GM21619 (cell line): Measurements from ENCODE around the gene POFUT2.

ENCODE experiments used
- ATAC-seq: cut with Tn5 transposase; IDR thresholded peaks from one replicate; pipeline ENCODE4 v1.9.1; 2021; ENCODE audit not compliant: unreplicated experiment

Gene POFUT2

GRCh38 chr21:45252448-45252925 lies 35.2 kb downstream of the POFUT2 start:
- no peak for ATAC-seq

DNA sequence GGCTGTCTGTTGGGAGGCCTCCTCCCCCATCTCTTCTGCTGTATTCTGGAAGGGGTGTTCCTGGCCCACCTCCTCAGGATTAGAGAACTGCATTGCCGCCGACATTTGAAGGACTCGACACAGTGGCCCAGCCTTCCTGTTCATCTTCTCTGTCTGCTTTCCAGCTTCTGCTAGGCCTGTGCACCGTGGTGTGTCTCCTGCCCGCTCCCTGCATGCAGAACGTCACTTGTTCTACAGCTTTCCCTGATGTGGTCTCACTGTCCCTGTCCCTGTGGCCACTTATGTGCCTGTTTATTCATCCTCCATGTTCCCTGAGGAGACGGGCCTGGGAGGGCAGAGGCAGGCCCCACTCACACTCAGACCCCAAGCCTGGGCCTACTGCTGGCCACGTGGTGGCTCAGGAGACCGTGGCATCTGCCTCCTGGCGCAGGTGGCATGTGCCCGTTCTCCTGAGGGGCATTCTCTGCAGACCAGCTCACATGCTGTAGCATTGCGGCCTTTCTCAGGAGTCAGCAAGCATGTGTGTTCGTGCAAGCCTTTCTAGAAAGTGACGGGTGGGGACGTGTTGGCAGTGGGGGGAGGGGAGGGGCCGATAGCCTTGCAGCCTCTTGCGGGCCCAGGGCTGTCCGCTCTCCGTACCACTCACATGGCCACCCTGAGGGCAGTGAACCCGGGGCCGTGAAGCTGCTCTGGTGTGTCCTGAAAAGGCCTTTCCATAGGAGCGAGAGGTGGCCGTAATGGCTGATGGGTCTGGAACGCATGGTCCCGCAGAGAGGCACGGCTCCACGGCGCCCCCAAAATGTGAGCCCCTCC lies 35.9 kb downstream of the POFUT2 start:
- no peak for ATAC-seq

- no peak for ATAC-seq
These were observed 36.6 kb downstream of the POFUT2 start for GRCh38 chr21:45250914-45251634.

DNA sequence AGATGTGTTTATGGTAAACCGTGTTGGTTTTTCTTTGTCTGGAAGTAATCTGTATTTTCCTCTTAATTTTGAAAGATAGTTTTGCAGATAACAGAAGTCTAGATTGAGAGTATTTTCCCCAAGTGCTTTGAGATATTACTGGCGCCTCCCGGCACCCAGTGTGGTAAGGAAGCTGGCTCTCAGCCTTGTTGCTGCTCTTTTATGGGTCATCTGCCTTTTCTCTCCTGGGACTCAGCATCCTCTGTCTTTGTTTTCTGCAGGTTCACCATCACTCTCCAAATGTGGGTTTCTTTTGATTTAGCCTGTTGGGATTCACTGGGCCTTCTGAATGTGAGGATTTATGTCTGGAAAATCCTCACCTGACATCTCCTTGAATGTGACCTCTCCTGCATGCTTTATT lies 37.4 kb downstream of the POFUT2 start:
- ATAC-seq = no peak

DNA sequence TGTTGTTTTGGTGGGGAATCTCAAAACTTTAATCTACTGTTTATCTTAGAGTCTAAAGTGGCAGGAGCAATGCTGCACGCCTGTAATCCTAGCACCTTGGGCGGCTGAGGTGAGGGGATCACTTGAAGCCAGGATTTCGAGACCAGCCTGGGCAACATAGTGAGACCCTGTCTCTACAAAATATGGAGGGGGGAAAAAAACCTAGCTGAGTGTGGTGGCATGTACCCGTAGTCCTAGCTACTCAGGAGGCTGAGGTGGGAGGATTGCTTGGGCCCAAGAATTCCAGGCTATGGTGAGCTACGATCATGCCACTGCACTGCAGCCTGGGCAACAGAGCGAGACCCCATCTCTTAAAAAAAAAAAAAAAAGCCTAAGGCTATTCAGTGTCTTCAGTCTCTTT lies 38.1 kb downstream of the POFUT2 start:
- no peak for ATAC-seq

DNA sequence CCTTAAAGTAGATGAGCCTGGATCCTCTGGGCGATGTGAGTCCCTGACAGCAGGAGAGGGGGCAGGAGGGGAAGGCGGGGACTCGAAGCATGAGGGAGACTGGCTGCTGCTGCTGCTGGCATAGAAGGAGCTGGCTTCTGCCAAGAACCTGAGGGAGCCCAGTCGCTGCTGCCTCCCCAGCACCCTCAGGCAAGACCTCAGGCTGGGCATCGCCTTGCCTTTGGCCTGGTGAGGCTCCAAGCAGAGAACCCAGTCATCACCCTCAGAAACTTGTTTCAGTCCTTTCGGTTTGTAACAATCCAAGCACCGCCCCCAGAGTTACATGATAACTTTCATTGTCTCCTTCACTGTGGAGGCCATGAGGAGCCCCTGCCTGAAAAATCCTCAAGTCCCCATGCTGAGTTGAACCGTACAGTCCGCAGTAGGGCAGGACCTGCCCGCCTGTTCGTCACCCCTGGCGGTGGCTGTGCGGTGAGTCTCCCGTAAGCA lies 38.8 kb downstream of the POFUT2 start:
- ATAC-seq = no peak

DNA sequence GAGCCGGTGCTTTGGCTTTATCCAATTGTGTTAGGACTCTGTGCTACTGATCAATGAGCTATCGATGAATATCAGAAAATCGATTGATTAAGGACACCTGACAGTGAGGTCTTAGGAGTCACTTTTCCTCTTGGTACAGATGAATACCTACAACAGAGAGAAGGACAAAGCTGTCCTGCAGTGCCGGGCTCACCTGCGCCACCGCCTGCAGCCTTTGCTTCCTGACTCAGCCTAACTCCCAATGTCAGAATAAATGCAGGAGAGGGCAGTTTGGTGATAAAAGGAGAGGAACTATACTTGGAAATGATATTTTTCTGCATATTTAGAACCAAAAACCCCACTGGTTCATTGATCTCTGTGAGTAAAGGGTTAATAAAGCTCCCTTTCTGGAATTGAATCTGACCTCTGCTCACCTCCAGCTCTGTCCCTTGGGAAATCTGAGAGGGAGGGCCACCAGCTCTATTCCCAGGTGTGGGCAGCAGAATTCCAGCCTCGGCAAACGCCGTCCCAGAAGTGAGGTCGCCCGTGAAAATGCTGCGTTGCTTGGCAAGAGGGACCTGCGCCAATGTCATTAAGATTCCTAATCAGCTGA lies 39.3 kb downstream of the POFUT2 start:
- no peak for ATAC-seq

GRCh38 chr21:45246386-45247320 lies 41.0 kb downstream of the POFUT2 start:
- no peak for ATAC-seq

- no peak for ATAC-seq
These were observed 42.8 kb downstream of the POFUT2 start for GRCh38 chr21:45244799-45245340.

GRCh38 chr21:45243603-45244002 lies 44.1 kb downstream of the POFUT2 start:
- ATAC-seq = no peak

DNA sequence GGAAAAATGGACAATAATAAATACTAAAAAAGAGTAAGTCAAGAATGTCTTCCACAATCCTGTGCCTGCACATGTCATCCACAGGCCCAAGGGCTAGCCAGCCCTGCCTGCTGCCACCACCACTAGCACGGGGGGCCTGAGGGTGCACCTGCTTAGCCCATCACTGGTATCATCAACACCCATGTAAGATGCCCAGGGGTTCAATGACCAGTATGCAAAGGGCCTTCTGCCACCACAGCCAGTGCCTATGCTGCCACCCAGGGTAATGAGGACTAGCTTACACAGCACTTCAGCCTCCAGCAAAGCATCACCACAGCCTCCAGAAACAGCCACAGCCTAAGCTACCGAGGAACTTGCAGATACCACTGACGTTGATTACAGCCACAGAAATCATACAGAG lies 46.3 kb downstream of the POFUT2 start:
- ATAC-seq = no peak

DNA sequence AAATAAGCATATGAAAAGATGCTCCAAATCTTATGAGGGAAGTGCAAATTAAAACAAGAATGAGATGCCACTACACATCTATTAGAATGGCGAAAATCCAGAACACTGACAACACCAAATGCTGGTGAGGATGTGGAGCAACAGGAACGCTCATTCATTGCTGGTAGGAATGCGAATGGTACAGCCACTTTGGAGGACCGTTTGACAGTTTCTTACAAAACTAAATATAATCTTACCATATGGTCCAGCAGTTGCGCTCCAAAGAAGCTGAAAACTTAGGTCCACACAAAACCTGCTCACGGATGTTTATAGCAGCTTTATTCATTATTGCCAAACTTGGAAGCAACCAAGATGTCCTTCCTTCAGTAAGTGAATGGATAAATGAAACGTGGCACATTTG lies 50.3 kb downstream of the POFUT2 start:
- ATAC-seq = no peak

- ATAC-seq = no peak
These were observed 51.2 kb downstream of the POFUT2 start for GRCh38 chr21:45236481-45236880.

DNA sequence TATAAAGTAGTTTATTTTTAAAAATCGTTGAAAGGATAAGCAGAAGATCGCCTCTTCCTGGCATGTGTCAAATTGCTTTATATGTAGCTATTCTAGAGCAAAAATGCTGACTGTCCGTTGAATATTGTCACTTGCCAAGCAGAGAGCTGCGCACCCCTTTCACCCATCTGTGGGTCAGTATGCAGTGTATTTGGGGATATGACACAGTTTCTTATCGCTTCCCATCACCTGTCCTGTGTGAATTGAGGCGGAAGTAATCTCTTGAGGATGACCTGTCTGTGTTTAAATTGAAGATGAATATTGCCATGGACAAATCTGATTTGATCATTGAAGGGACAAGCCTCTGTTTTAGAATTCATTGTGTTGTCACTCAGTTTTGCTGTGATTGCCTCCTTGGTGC lies 52.2 kb downstream of the POFUT2 start:
- ATAC-seq = no peak

GRCh38 chr21:45234965-45235364 lies 52.7 kb downstream of the POFUT2 start:
- no peak for ATAC-seq

DNA sequence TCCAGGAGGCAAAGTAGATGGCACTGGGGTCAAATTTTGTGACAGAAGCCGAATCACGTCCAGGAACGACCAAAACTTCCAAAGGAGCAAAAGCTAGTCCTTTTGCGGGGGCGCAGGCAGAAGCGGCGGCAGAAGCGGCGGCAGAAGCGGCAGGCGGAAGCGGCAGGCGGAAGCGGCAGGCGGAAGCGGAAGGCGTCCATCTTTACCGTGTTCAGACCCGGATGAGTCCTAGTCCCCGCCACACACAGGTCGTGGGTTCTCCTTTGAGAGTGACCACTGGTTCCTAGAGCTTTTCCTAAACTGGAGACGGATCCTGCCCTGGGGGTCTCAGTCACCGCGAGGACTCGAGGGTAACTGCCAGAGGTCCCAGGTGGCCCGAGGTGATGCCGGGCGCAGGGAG lies 53.6 kb downstream of the POFUT2 start:
- no peak for ATAC-seq

DNA sequence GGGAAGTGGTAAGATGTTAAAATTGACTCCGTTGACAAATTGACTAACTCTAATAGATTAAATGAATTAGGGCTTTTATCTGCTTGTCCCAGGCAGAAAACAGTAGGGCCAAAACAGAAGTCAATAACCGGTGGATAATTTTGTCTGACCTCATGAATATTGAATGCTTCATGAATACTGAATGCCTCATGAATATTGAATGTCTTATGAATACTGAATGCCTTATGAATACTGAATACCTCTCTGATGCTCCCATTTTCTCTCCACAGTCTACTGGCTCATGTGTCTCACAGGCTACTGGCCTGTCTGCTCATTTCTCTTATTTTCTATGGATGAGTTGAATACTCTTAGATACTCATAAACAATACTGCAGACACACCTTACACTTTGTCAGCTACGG lies 56.0 kb downstream of the POFUT2 start:
- ATAC-seq = no peak

DNA sequence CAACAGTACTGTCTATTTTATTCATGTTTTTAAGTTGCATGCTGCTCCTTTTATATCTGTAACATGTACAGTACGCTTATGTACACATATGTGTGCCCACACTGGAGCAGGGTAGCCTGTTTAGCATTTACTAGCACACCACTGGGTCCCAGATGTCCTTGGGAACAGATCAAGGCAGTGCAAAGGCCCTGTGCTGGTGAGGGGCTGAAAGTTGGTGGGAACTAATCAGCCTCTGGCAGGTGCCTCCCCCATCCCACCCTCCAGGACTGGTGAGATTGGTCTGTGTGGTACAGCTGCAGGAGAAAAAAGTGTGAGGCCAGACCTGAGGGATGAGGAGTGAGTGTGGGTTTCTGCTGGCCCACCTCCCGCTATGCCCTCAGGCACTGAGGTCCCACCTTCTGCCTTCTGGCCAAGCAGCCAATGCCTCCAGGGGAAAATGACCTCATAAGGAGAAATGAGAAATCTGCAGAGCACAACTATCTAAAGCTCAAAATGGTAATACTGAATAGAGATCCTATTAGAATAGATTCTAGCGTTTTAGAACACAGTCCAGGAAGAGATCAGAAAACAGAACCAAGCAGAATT lies 58.9 kb downstream of the POFUT2 start:
- ATAC-seq = no peak

GRCh38 chr21:45228171-45228641 lies 59.5 kb downstream of the POFUT2 start:
- no peak for ATAC-seq

GRCh38 chr21:45227735-45228134 lies 60.0 kb downstream of the POFUT2 start:
- no peak for ATAC-seq
